VCaP (cell line): Measurements from ENCODE around the gene CHD5.
A peak's percentile ranks its signal among the peaks of the same experiment; 100 is the strongest.

Source experiments
- H3K27ac ChIP-seq: fragments of 450-650 bp; 2 replicates; pipeline ENCODE4 v1.5.1; 2017
- CTCF ChIP-seq: fragments of 450-650 bp; conservative IDR thresholded peaks from 2 replicates; pipeline ENCODE4 v1.5.1; 2017; ENCODE audit warnings: mild to moderate bottlenecking, moderate library complexity

CHD5 gene

GRCh38 chr1:6103854-6104530, 76.1 kb downstream of the CHD5 start:
- no peak for TF ChIP-seq CTCF
- H3K27ac ChIP-seq: no peak overlapping the region

DNA sequence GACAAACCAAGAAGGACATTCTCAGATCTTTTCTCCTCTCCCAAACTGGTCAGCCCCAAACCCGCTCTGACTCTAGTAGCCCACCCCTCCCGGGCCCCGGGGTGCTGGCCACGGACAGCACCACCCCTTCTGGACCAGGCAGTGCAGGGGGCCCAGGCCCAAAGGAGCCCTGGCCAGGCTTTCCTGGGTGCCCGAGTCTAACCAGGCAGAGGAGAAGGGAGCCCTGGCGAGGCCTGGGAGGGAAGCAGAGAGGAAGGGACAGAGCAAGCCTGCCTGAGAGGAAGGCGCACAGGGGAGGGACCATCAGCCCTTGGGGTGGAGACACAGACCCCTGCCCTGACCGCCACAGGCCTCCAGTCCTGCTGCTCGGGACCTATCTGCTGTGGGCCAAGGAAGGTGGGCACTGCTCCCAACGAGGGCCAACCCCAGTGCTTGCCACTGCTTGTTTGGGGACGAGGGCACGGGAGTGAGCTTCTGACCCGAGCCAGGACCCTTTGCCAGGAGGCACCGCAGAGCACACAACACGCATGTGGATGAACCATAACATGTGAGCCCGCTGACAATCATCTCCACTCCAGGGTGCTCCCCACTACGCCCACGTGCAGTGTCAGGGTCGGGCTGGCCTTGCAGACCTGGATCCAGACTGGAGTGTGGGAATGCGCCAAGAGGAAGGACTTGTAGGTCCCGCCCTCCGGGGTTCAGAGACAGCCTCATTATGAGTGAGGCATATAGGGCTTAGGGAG, 76.8 kb downstream of the CHD5 start:
- no peak for TF ChIP-seq CTCF
- no peak overlapping the region for H3K27ac ChIP-seq

DNA sequence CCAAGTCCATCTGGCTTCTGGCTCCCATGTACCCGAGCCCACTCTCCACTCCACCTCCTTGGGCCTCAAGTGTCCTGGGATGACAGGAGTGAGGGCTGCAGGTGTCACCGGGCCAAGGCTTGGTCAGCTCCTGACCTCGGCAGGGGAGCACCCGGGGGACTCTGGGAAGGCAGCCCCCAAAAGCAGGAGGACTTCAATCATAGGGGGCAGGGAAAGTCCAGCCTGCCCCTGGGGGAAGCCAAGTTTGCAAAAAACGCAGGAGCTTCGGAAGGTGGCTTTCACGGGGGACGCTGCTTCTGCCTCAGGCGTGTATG, 77.6 kb downstream of the CHD5 start:
- no peak overlapping the region for H3K27ac ChIP-seq
- TF ChIP-seq CTCF: no peak

GRCh38 chr1:6101826-6102531, 78.1 kb downstream of the CHD5 start:
- no peak overlapping the region for H3K27ac ChIP-seq
- TF ChIP-seq CTCF: no peak

DNA sequence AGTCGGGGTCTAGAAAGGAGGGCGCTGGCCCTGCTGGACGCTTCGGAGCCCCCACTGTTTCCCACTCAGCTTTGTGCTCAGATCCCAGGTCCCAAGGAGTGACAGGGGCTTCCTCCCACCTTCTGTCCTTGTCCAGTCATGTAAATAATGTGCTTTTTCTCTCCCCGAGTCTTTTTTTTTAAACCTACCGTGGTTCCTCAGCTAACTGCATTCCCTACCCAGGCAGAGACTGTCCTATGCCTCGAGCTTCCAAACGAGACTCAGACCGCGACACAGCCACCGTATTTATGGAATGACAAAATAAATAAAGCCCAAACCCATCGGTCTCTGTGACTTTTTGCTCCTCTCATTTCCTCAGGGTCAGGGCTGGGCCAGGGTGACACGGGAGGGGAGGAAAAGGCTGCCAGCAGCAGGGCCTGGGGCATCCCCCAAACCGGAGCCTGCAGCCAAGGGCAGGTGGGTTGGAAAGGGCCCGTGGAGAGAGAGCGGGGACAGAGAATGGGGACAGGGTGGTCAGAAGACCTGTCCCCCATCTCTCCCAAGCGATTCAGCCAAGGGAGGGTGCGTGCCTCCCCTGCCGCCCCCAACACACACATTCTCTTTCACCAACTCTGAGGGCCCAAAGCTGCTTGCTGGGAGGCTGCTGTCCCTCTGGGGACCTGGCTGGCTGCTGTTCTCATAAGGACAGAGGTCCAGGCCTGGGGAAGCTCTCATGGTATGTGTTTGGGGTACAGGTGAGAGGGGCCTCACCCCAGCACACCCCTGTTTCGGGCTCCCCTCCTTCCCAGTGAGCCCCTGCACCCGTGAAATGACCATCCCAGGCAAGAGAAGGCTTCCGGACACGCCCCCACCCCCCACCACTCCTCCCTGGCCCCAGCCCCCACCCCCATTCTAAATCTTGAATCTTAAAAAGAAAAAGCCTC, 79.0 kb downstream of the CHD5 start:
- no peak overlapping the region for H3K27ac ChIP-seq
- TF ChIP-seq CTCF: no peak

GRCh38 chr1:6099787-6100765, 80.0 kb downstream of the CHD5 start:
- peak; percentile 34 for TF ChIP-seq CTCF

More at GRCh38 chr1:6099787-6100765, 80.0 kb downstream of the CHD5 start:
- no peak overlapping the region for H3K27ac ChIP-seq
